Thoracic aorta (tissue), 2 donors: ENCODE measurements around the gene CLIP4. TPM values are rescaled to one million over a fixed set of nuclear protein-coding genes. Genes with fewer than 3 reads are reported as not detected.

Source experiments
- ATAC-seq: fragments of 150-250 bp; one replicate; pipeline ENCODE4 v1.8.0; 2017; ENCODE audit warnings: low read depth; ENCODE audit not compliant: insufficient number of reproducible peaks, low FRiP score
- DNase-seq: peaks from one replicate; pipeline ENCODE4 v3.0.0-alpha.2; 2020; ENCODE audit warnings: low spot score
- H3K27ac ChIP-seq, 2 donors: fragments of 200-600 bp; sonication (generic); 1 replicate in 1 of 2; 2 replicates in 1 of 2; pipeline ENCODE4 v1.5.1; 2016; ENCODE audit warnings: mild to moderate bottlenecking in 2 of 2, moderate library complexity in 2 of 2
- H3K27me3 ChIP-seq: fragments of 200-600 bp; sonication (generic); replicated peaks from 2 replicates; pipeline ENCODE4 v1.6.0; 2016; ENCODE audit warnings: mild to moderate bottlenecking; ENCODE audit not compliant: insufficient read depth
- H3K36me3 ChIP-seq: fragments of 200-600 bp; sonication (generic); one replicate; pipeline ENCODE4 v1.5.1; 2016
- H3K4me1 ChIP-seq, 2 donors: fragments of 200-600 bp; sonication (generic); 1 replicate in 1 of 2; 2 replicates in 1 of 2; pipeline versions ENCODE4 v1.5.1 to v1.6.0; 2016; ENCODE audit warnings: low read depth in 2 of 2, mild to moderate bottlenecking in 1 of 2; ENCODE audit not compliant: control insufficient read depth in 1 of 2
- H3K4me3 ChIP-seq: fragments of 200-600 bp; sonication (generic); 2 replicates; pipeline ENCODE4 v1.5.1; 2016; ENCODE audit warnings: mild to moderate bottlenecking
- H3K9me3 ChIP-seq: fragments of 200-600 bp; sonication (generic); 2 replicates; pipeline ENCODE4 v1.5.1; 2016
- total RNA-seq, 2 donors: library from RNA; depleted of rRNA; stranded (reverse); fragments of >200 nt; gene quantifications; one replicate each; pipeline versions ENCODE4 v1.1.0 to v1.2.3, GENCODE V29; 2016
- TF ChIP-seq, protein P1 (sequence below): fragments of 200-600 bp; sonication (generic); IDR thresholded peaks from one replicate; pipeline ENCODE4 v1.5.1; 2019; ENCODE audit warnings: antibody characterized with exemption

Gene CLIP4
- total RNA-seq, 2 donors from 2014 or later, result 31.3 to 54.0 TPM

DNA sequence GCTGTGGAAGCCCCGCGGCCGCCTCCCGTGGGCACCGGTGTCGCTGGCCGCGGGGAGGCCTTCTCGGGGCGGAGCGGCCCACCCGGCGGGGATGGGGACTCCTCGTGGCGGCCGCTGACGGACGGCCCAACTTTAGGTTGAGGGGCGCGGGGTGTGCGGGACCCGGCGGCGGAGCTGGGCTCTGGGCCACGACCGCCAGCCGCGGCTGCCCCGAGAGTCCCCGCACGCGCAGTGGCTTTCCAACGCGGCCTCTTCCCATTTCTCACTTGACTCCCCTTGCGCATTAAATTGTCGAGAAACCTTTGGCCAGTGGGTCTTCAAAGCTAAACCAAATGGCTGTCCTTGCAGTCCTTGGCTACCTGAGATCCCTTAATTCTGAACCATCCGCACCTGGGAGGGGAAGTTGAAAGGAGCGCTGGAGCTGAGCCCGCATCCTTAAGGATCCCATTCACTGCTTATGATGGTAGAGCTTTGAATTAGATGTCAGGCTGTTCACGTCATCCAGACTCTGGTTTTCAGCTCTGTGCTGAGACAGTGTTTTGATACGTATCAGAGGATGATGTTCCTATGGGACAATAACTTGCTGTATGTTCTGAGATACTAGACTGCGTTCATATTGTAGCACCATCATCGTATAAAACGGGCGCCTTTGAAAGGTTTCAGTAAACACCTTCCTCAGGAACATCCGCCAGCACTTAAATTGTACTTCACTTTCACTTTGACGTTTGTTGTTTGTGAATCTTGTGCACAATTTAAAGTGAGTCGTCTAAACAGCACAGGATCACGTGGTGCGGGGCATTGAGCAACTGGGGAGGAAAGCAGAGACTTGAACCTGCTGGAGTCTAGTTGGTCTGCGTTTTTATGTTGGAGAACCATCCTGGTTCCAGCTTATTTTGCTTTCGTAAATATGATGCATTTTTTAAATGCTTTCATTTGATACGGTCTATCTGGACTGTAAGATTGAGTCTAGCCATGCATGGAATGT is 874 bp downstream of the CLIP4 start:
- peak; percentile 14 for ATAC-seq
- DNase-seq, result peak; percentile 50
- peaks cover 17 to 39% of the 10 kb centered on the region in 2 donors for H3K4me1 ChIP-seq

GRCh38 chr2:29117636-29118303 is 2.6 kb downstream of the CLIP4 start:
- Histone ChIP-seq H3K27ac (peak overlapping the region in 1 of 2 donors; percentile 24), H3K36me3 (no peaks in the 10 kb centered on the region), H3K4me1 (peaks cover 22 to 46% of the 10 kb centered on the region in 2 donors), H3K9me3 (no peaks in the 10 kb centered on the region), H3K4me3 (no peak overlapping the region), H3K27me3 (no peaks in the 10 kb centered on the region)
- TF ChIP-seq, protein P1, sequence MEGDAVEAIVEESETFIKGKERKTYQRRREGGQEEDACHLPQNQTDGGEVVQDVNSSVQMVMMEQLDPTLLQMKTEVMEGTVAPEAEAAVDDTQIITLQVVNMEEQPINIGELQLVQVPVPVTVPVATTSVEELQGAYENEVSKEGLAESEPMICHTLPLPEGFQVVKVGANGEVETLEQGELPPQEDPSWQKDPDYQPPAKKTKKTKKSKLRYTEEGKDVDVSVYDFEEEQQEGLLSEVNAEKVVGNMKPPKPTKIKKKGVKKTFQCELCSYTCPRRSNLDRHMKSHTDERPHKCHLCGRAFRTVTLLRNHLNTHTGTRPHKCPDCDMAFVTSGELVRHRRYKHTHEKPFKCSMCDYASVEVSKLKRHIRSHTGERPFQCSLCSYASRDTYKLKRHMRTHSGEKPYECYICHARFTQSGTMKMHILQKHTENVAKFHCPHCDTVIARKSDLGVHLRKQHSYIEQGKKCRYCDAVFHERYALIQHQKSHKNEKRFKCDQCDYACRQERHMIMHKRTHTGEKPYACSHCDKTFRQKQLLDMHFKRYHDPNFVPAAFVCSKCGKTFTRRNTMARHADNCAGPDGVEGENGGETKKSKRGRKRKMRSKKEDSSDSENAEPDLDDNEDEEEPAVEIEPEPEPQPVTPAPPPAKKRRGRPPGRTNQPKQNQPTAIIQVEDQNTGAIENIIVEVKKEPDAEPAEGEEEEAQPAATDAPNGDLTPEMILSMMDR, result no peak
- no peak for DNase-seq
- ATAC-seq, result no peak

More for the DNA sequence above, 874 bp downstream of the CLIP4 start:
- TF ChIP-seq, protein P1, result no peak
- Histone ChIP-seq H3K9me3 (no peaks in the 10 kb centered on the region), H3K36me3 (no peaks in the 10 kb centered on the region), H3K4me3 (peak overlapping the region; percentile 83), H3K27me3 (no peaks in the 10 kb centered on the region), H3K27ac (peak overlapping the region; percentile 56 to 68)

DNA sequence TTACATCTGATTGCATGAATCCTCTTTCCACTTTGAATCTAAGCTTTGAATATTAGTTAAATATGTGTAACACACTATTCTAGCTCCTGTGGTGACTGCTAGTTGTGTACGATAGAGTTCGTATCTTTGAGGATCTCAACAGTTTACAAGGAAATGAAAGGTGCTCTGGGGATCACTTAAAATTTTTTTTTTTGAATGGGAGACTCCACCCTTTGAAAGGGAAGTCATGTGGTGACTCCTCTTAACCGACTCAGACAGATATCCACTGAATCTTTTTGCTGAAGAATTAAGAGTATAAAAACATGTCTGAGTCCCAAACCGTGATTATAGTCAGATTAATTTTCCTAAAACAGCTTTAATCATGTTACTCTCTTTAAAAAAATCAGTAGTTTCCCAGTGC is 4.0 kb downstream of the CLIP4 start:
- DNase-seq, result no peak
- Histone ChIP-seq H3K27me3 (no peaks in the 10 kb centered on the region), H3K4me1 (peaks cover 28 to 44% of the 10 kb centered on the region in 2 donors), H3K9me3 (peaks cover 3% of the 10 kb centered on the region), H3K4me3 (no peak overlapping the region), H3K36me3 (no peaks in the 10 kb centered on the region), H3K27ac (no peak overlapping the region)
- TF ChIP-seq, protein P1, result no peak
- no peak for ATAC-seq

DNA sequence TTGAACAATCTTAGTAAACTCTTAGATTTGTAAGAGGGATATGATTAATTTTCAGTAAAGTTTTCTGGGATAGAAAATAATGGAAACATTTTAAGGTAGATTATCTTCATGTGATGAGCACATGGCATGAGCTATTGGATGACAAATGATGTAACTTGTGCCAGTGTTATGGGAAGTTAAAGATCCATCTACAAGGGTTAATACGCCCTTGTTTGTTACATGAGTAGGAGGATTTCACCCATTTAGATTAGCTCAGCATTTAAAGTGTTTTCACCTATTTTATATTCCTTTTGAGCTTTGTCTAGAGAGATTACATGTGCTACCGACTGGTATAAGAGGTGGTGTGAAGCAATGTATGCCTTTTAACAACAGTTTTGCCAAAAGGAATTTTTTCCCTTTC is 5.6 kb downstream of the CLIP4 start:
- H3K4me3 ChIP-seq, result no peak overlapping the region
- H3K4me1 ChIP-seq, result peaks cover 28 to 34% of the 10 kb centered on the region in 2 donors
- no peaks in the 10 kb centered on the region for H3K36me3 ChIP-seq
- ATAC-seq (no peak), DNase-seq (no peak)
- TF ChIP-seq, protein P1, result no peak
- peaks cover 4% of the 10 kb centered on the region for H3K9me3 ChIP-seq
- no peaks in the 10 kb centered on the region for H3K27me3 ChIP-seq
- H3K27ac ChIP-seq, result no peak overlapping the region
